MM.1S (cell line): Measurements from ENCODE around the gene PIEZO2.

Experiments
- EZH2 ChIP-seq: fragments of 300-600 bp; sonication (generic); optimal IDR thresholded peaks from 2 replicates; pipeline ENCODE3; 2017; ENCODE audit warnings: low read depth, mild to moderate bottlenecking, antibody characterized with exemption, low read length, mixed read lengths
- TF ChIP-seq, protein P1 (sequence below): fragments of 300-600 bp; sonication (generic); IDR thresholded peaks from 2 replicates; pipeline ENCODE4 v1.5.1; 2016; ENCODE audit warnings: antibody characterized with exemption, low read length, mixed read lengths

DNA sequence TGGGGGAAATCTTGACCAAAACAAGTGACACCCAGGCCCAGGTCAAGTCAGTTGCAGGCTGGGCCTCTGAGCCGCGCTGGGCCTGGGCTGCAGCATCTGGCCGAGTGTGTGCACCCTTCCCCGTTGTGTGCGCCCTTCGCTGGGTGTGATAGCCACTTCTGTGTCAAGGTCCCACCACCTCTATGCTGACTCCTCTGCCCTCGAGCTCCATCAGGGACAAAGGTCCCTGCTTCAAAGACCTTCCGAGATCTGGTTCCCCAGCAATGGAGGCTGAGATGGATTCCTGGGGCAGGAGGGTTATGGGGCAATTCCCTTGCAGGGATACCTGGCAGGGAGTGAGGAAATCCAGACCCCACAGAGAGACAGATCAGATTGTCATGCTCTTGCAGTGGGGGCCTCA lies 93.6 kb downstream of the PIEZO2 start:
- TF ChIP-seq, protein P1, sequence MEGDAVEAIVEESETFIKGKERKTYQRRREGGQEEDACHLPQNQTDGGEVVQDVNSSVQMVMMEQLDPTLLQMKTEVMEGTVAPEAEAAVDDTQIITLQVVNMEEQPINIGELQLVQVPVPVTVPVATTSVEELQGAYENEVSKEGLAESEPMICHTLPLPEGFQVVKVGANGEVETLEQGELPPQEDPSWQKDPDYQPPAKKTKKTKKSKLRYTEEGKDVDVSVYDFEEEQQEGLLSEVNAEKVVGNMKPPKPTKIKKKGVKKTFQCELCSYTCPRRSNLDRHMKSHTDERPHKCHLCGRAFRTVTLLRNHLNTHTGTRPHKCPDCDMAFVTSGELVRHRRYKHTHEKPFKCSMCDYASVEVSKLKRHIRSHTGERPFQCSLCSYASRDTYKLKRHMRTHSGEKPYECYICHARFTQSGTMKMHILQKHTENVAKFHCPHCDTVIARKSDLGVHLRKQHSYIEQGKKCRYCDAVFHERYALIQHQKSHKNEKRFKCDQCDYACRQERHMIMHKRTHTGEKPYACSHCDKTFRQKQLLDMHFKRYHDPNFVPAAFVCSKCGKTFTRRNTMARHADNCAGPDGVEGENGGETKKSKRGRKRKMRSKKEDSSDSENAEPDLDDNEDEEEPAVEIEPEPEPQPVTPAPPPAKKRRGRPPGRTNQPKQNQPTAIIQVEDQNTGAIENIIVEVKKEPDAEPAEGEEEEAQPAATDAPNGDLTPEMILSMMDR = no peak
- TF ChIP-seq EZH2 = no peak
